OCI-M2 (cell line): Measurements from ENCODE around the gene PRLR.
"Not testable (repeated sequence)": the region's sequence is repeated elsewhere in the genome, so short reads cannot be mapped to it uniquely, and the experiment has no call there.

Source experiments
- DNase-seq: peaks from one replicate; lab custom pipeline; 2025; ENCODE audit not compliant: unreplicated experiment; lab: John Stamatoyannopoulos, UW

PRLR gene

GRCh38 chr5:35230038-35230611 lies at the start of gene PRLR:
Gene PRLR (minus strand): TSS chr5:35230487. CDS start chr5:35089620, 140,867 bp downstream.
- no peak for DNase-seq

- DNase-seq = no peak
These were observed 44.7 kb upstream of the PRLR start for GRCh38 chr5:35274839-35275509.

DNA sequence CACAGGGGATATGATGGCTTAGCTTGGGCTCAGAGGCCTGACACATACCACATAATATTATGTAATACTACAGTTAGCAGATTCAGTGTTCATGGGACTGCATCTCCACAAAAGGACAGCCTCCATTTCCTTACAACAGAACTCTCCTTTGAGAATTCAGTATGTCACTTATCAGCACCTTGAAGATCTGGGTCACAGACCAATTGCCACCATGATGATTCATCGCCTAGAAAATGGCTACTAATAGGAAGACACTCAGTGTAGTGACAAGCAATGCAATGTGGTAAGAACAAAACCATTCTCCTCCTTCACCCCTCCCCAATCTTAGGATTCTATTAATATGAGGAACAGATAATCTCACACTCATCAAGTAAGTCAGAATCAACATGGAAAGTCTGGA lies 38.7 kb upstream of the PRLR start:
- DNase-seq = no peak

DNA sequence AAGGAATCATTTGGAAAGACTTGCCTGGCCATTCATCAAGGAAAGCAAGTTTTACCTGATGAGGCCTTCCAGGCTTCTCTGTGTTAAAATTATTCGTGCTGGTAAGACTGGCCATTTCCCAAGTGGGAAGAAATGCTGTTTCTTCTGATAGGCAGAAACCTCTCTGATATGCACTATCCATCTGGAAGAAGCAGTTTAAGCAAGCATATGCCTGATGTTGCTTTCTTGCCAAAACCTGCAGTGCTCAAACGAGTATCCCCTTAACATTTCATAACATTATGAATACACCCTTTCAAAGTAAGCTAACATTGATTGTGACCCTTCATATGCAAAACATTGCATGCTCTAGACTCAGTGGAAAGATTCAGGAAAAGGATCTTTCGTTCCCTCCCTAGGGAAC lies 36.0 kb upstream of the PRLR start:
- no peak for DNase-seq

GRCh38 chr5:35264509-35264908 lies 34.2 kb upstream of the PRLR start:
- DNase-seq = no peak

DNA sequence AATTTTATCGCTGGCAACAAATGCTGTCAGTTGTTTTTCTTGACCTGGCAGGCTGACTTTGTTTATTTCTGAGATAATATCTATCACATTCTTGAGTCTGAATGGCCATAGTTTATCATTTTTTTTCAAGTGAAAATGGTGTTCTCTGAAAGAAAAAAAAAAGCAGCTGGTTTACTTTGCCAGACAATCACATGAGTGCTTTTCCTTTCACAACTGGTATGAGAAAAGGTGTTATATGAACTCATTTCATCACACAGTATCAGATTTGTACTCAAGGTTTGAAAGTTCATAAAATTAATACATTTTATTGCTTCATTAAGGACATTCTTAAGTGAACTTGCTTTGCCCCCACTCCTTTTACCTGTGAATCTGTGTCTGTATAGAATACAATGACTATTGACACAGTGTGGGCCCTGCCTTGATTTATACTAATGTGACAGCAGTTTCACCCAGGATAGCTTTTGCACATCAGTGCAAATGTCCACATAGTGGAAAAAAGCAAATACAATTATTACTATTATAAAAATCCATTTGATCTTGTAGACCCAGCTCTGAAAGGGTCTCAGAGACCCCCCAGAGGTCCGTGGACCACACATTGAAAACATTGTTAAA lies 33.1 kb upstream of the PRLR start:
- DNase-seq = no peak

DNA sequence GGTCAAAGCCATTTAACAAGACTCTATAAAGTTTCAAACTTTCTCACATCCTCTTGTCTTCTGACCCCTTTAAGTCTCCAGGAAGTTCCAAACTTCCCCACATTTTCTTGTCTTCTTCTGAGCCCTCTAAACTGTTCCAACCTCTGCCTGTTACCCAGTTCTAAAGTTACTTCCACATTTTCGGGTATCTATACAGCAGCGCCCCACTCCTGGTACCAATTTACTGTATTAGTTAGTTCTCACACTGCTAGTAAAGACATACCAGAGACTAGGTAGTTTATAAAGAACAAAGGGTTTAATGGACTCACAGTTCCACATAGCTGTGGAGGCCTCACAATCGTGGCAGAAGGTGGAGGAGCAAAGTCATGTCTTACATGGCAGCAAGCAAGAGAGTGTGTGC lies 23.3 kb upstream of the PRLR start:
- no peak for DNase-seq

DNA sequence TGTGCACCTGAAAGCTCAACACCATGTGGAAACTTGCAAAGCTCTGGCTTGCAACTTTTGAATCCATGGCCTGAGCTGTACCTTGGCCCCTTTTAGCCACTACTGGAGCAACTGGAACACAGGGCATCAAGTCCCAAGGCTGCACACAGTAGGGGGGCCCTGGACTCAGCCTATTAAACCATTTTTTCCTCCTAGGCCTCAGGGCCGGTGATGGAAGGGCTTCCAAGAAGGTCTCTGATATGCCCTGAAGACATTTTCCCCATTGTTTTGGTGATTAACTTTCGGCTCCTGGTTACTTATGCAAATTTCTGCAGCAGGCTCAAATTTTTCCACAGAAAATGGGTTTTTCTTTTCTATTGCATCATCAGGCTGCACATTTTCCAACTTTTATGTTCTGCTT lies 22.7 kb upstream of the PRLR start:
- no peak for DNase-seq

DNA sequence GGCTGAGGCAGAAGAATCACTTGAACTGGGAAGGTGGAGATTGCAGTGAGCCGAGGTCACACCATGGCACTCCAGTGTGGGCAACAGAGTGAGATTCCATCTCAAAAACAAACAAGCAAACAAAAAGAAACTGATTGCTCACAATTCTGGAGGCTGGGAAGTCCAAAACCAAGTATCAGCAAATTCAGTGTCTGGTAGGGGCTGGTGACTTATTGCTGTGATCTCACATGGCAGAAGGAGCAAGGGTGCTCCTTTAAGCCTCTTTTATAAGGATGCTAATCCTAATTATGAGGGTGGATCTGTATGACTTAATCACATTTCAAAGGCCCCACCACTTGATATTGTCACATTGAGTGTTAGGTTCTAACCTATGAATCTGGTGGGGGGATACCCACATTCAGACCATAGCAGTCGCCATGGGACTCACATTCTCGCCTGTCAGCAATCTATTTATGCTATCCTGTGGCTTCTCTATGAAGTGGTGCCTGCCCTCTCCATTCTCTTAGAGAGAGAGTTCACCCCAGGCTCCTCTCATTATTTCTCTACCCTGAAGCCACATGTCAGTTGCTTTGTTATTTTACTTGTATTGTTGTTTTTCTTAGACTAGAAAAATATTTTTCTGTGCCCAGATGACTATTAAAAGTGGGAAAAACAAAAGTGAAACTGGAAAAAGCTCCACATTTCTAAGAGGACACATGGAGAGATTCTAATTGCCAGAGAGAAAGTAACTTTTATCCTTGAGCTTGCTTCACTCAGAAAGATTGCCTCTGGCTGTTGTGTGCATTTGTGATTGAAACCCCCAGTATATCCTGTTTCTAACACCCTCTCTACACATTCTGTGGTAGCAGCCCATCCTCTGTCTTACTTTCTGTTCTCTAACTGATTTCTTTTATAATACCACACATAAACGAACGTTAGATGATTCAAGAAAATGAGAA lies 18.8 kb upstream of the PRLR start:
- no peak for DNase-seq

GRCh38 chr5:35247648-35248034 lies 17.4 kb upstream of the PRLR start:
- DNase-seq = no peak

DNA sequence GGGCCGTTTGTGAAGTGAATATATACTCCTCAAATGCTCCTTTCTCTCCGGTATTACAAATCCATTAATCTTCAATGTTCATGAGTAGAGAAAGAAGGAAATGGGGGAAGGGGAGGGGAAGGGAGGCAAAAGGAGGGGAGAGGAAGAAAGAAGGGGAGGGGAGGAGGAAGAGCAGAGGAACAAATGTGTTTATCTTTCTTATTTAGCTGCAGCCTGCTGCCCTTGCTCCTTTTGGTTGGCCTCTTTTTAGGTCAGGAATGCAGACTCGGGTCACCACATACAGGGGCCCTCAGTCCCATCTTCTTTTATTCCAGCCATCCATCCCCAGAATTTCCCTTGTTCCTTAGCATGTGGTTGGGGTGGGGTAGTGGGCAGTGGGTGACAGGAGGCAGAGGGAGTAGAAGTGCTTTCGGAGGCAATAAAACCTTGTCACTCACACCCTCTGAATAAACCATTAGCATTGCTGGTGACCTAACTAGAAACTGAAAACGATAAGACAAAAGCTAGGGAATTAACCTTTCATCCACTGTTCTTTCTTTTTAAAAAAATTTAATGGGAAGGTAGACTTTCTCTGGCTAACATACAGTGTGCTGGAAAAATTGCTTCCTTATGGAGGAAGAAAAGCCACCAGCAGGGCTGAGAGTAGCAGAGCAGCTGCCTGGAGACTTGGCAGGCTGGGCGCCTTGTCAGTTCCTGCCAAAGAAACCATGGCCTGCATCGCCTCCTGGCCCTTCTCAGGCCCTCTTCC lies 16.8 kb upstream of the PRLR start:
- no peak for DNase-seq

DNA sequence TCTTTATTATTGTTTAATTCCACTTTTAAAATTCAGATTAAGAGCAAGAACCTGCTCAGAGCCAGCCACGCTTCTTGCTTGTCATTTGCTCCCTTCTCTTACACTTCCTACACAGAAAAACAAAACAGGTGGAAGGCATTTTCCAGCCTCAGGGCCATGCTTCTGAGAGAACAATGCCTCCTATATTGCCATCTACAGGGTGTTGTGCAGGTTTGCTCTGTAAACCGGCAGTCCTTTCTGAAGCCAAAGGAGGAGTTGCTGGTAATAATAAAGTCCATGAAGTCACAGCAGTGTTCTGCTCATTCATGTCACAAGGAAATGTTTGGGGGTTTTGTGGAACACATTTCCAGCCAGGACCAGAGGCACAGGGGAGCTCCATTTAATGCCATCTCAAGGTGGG lies 16.1 kb upstream of the PRLR start:
- no peak for DNase-seq

- not testable (repeated sequence) for DNase-seq
These were observed 15.1 kb upstream of the PRLR start for GRCh38 chr5:35245371-35245770.

DNA sequence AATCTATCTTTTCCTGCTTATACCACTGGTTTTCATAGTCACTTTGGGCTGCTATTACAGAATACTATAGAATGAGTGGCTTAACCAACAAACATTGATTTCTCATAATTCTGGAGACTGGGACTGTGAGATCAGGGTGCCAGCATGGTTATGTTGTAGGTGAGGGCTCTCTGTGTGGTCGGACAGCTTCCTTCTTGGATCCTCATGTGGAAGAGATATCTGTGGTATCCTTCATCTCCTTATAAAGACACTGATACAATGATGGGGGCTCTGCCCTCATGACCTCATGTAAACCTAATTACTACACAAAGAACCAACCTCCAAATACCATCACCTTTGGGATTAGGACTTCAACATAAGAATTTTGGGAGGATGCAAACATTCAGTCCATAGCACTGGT lies 13.9 kb upstream of the PRLR start:
- no peak for DNase-seq

GRCh38 chr5:35242702-35243258 lies 12.5 kb upstream of the PRLR start:
- no peak for DNase-seq

- no peak for DNase-seq
These were observed 10.6 kb upstream of the PRLR start for GRCh38 chr5:35240892-35241291.

GRCh38 chr5:35239911-35240610 lies 9.8 kb upstream of the PRLR start:
- DNase-seq = no peak

DNA sequence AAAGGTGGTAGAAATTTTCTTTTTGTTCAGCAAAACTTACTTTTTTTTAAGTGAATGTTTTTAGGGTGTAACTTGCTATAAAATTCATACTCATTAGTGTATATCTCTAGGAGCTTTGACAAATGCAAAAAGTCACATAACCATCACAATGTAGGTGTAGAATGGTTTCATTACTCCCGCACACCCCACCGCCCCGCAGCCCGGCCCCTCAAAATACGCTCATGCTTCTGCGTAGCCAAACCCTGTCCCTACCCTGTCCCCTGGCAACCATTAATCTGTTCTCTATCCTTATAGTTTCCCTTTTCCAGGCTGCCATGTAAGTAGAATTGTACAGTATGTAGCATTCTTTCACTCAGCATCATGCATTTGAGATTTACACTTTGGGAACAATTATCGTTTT lies 9.2 kb upstream of the PRLR start:
- DNase-seq = no peak

DNA sequence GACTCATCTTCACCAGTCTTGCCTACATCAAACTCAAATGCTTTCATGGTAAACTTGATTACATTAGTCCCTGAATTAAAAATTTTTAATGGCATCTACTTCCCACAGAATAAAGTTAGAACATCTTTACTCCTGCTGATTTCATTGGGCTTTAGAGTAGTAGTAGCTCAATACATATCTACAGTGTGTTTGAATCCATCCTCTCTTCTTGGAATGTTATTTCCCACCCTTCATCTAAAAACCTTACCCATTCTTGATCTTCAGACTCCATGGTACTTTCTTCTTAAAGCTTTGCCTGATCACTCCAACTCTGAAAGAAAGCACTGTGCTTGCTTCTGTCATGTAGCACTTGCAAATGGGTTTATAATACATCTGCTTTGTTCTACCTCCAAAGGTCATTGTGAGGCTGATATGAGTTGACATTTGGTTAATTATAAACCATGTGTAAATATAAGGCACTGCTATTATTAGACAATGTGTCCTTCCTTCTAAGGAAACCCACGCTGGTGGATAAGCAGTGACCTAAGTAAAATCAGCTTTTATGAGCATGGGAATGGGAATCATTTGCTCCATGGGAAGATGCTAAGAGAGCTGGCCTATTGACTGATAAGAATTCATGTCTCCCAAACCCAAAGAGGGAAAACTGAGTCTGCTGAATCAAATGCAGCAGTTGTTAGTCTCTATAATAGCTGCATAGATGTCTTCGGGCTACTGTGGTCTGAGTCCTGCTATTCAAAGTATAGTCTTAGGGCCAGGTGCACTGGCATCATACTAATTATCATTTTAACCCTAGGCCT lies 7.5 kb upstream of the PRLR start:
- DNase-seq = no peak
